GM21737 (cell line): ENCODE data around the gene FAT4.
A peak's percentile ranks its signal among the peaks of the same experiment; 100 is the strongest.

Experiments used
- ATAC-seq: cut with Tn5 transposase; IDR thresholded peaks from one replicate; pipeline ENCODE4 v1.9.1; 2021; ENCODE audit warnings: mild to moderate bottlenecking, moderate library complexity; ENCODE audit not compliant: unreplicated experiment

The FAT4 gene

GRCh38 chr4:125314676-125315575 is at the start of gene FAT4:
Gene FAT4 (plus strand): TSS chr4:125314955. CDS start chr4:125316412, 1,457 bp downstream.
- peak; percentile 66 for ATAC-seq

- ATAC-seq = no peak
Measured at GRCh38 chr4:125265846-125266245, 48.9 kb upstream of the FAT4 start.

GRCh38 chr4:125266901-125267604 is 47.7 kb upstream of the FAT4 start:
- ATAC-seq = no peak

GRCh38 chr4:125267630-125268029 is 47.1 kb upstream of the FAT4 start:
- no peak for ATAC-seq

GRCh38 chr4:125268068-125268755 is 46.5 kb upstream of the FAT4 start:
- no peak for ATAC-seq

GRCh38 chr4:125276811-125277210 is 37.9 kb upstream of the FAT4 start:
- no peak for ATAC-seq

- no peak for ATAC-seq
Measured at GRCh38 chr4:125277790-125278189, 37.0 kb upstream of the FAT4 start.

GRCh38 chr4:125280892-125281403 is 33.8 kb upstream of the FAT4 start:
- ATAC-seq = no peak

- no peak for ATAC-seq
Measured at GRCh38 chr4:125283707-125284279, 31.0 kb upstream of the FAT4 start.

- no peak for ATAC-seq
Measured at GRCh38 chr4:125297116-125297515, 17.6 kb upstream of the FAT4 start.

- no peak for ATAC-seq
Measured at GRCh38 chr4:125303058-125303457, 11.7 kb upstream of the FAT4 start.

GRCh38 chr4:125303821-125304220 is 10.9 kb upstream of the FAT4 start:
- no peak for ATAC-seq

GRCh38 chr4:125306112-125306511 is 8.6 kb upstream of the FAT4 start:
- no peak for ATAC-seq

- ATAC-seq = no peak
Measured at GRCh38 chr4:125306533-125306932, 8.2 kb upstream of the FAT4 start.

GRCh38 chr4:125311503-125311902 is 3.3 kb upstream of the FAT4 start:
- ATAC-seq = no peak

- no peak for ATAC-seq
Measured at GRCh38 chr4:125313497-125313896, 1.3 kb upstream of the FAT4 start.

GRCh38 chr4:125313989-125314667 is 627 bp upstream of the FAT4 start:
- ATAC-seq = no peak

GRCh38 chr4:125315576-125316400 is 1.0 kb downstream of the FAT4 start:
- no peak for ATAC-seq

- no peak for ATAC-seq
Measured at GRCh38 chr4:125316401-125316790, 1.6 kb downstream of the FAT4 start.
